ENCODE results near the gene OR51V1. TPM values are rescaled to one million over a fixed set of nuclear protein-coding genes. Genes with fewer than 3 reads are reported as not detected.

Gene OR51V1
- total RNA-seq, 4 donors from 2014 or later = not detected

DNA sequence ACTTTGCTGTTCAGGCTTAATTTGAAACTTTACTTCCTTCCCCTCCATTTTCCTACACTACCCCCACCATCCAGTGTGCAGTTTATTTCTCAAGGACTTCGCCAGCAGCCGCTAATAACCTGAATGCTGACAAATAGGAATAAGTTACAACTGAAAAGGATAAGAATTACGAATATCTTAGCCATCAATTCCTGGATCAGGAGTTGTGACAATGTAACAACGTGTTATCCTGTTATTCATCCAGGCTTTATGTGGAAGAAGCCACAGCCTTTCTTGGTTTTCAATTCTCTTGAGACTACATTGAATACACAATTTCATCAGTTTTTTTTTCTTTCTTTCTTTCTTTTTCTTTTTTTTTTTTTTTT lies 43.3 kb upstream of the OR51V1 start:
- TF ChIP-seq EP300 (IDR thresholded peaks at IDR 0.05) (no peak), POLR2A (IDR thresholded peaks at IDR 0.05) (no peak), CTCF (IDR thresholded peaks at IDR 0.05) (no peak)

GRCh38 chr11:5242933-5243815 lies 42.7 kb upstream of the OR51V1 start:
- Histone ChIP-seq H3K36me3 (no peaks in the 10 kb centered on the region), H3K9me3 (no peaks in the 10 kb centered on the region), H3K4me3 (no peak overlapping the region), H3K27me3 (no peaks in the 10 kb centered on the region), H3K4me1 (no peaks in the 10 kb centered on the region), H3K27ac (no peak overlapping the region)
- DNase-seq (ENCODE audit: low spot score in 2 of 2) = no peak
- TF ChIP-seq POLR2A (IDR thresholded peaks at IDR 0.05) (no peak), EP300 (IDR thresholded peaks at IDR 0.05) (no peak), CTCF (IDR thresholded peaks at IDR 0.05) (no peak)
- 69 to 70% methylated on average over 7 of the region's 7 CpGs for WGBS, 2 donors

More for the DNA sequence above, 43.3 kb upstream of the OR51V1 start:
- no peak for DNase-seq (ENCODE audit: low spot score in 2 of 2)
- Histone ChIP-seq H3K4me3 (no peak overlapping the region), H3K4me1 (no peaks in the 10 kb centered on the region), H3K36me3 (no peaks in the 10 kb centered on the region), H3K9me3 (no peaks in the 10 kb centered on the region), H3K27me3 (no peaks in the 10 kb centered on the region), H3K27ac (no peak overlapping the region)
- WGBS, 2 donors = 84 to 86% methylated on average over 4 of the region's 4 CpGs

DNA sequence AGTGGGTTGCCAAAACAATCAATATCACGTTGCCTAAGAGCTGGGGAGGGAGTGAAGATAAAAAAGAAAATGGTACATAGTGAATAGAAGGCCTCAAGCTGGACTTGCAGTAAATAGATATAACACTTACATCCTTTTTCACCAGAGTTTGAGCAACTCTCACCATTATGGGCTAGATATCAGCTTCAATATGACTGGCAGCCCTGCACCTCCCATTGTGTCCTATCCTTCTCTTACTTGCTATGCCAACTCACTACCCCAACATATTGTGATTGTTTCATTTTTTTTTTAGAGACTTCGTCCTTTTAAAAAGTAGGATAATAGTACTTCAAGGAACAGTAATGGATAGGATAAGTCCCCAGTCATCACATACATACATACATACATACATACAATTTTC lies 41.7 kb upstream of the OR51V1 start:
- Histone ChIP-seq H3K27me3 (no peaks in the 10 kb centered on the region), H3K36me3 (no peaks in the 10 kb centered on the region), H3K4me1 (no peaks in the 10 kb centered on the region), H3K9me3 (no peaks in the 10 kb centered on the region), H3K27ac (no peak overlapping the region), H3K4me3 (no peak overlapping the region)
- WGBS, 2 donors = 62 to 80% methylated on average over 2 of the region's 2 CpGs
- no peak for DNase-seq (ENCODE audit: low spot score in 2 of 2)
- TF ChIP-seq CTCF (IDR thresholded peaks at IDR 0.05) (no peak), EP300 (IDR thresholded peaks at IDR 0.05) (no peak), POLR2A (IDR thresholded peaks at IDR 0.05) (no peak)

GRCh38 chr11:5241458-5241857 lies 41.0 kb upstream of the OR51V1 start:
- Histone ChIP-seq H3K27me3 (no peaks in the 10 kb centered on the region), H3K9me3 (no peaks in the 10 kb centered on the region), H3K4me1 (no peaks in the 10 kb centered on the region), H3K36me3 (no peaks in the 10 kb centered on the region), H3K4me3 (no peak overlapping the region), H3K27ac (no peak overlapping the region)
- no peak for DNase-seq (ENCODE audit: low spot score in 2 of 2)
- TF ChIP-seq CTCF (IDR thresholded peaks at IDR 0.05) = no peak
- TF ChIP-seq EP300 (IDR thresholded peaks at IDR 0.05) = no peak
- no peak for TF ChIP-seq POLR2A (IDR thresholded peaks at IDR 0.05)
- WGBS, 2 donors = 68 to 71% methylated on average over 3 of the region's 3 CpGs

GRCh38 chr11:5240458-5240857 lies 40.0 kb upstream of the OR51V1 start:
- TF ChIP-seq POLR2A (IDR thresholded peaks at IDR 0.05) (no peak), EP300 (IDR thresholded peaks at IDR 0.05) (no peak), CTCF (IDR thresholded peaks at IDR 0.05) (no peak)
- 54 to 75% methylated on average over 2 of the region's 2 CpGs for WGBS, 2 donors
- Histone ChIP-seq H3K27ac (no peak overlapping the region), H3K4me3 (no peak overlapping the region), H3K9me3 (no peaks in the 10 kb centered on the region), H3K27me3 (no peaks in the 10 kb centered on the region), H3K4me1 (no peaks in the 10 kb centered on the region), H3K36me3 (no peaks in the 10 kb centered on the region)
- no peak for DNase-seq (ENCODE audit: low spot score in 2 of 2)
